Daoy (cell line): ENCODE measurements around the gene SKP1. TPM values are rescaled to one million over a fixed set of nuclear protein-coding genes. Genes with fewer than 3 reads are reported as not detected.
"Not testable (repeated sequence)": the region's sequence is repeated elsewhere in the genome, so short reads cannot be mapped to it uniquely, and the experiment has no call there.

Experiments used
- DNase-seq: peaks from one replicate; pipeline ENCODE4 v3.0.0-alpha.2; 2015; ENCODE audit warnings: low read depth
- total RNA-seq: library from RNA; depleted of rRNA; stranded (reverse); fragments of >200 nt; shearing (Covaris generic); gene quantifications from 2 replicates; pipeline ENCODE4 v1.2.3, GENCODE V29; 2014; rRNA removed

The SKP1 gene
- 343 and 386 TPM in 2 replicates for total RNA-seq

DNA sequence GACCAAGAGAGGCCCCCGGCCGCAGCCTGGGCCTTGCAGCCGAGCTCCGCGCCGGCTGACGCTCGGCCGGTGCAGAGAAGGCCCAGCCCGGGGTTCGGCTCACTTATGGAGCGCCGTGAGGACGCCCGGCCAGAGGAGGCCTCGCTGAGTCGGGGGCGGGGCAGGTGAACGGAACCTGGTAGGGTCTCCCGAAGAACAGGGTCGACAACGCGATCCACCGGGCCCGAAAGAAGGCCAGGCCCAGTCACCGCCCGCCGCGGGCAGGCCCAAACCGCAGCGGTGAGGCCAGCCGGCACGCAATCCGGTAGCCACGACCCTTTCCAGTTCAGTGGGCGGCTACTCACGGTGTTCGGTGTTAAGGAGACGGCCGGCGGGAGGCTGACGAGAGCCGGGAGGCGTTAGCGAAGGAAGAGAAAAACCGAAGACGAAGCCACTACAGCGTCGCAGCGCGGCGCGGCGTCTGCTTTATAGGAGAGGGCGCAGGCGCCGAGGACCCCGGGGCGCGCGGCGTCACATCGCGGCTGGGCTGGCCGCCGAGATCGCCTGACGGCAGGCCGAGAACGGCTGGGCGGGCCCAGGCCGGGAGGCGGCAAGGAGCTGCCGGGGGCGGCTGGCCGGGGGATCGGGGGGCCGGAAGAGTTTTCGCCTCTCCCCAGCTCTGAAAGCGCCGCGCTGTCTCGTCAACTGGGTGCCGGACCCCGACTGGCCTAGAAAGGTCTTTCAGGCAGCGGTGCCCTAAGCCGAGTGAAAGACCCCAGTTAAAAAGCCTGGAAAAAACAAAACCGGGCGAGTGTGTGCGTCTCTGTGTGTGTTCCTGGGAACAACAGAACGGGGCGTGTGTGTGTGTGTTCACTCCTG is at the start of gene SKP1:
SKP1 (minus strand) TSS at position 440 of the 858 bp plus-strand sequence. CDS start 2,928 bp downstream, outside the sequence.
- DNase-seq: peak; percentile 88

DNA sequence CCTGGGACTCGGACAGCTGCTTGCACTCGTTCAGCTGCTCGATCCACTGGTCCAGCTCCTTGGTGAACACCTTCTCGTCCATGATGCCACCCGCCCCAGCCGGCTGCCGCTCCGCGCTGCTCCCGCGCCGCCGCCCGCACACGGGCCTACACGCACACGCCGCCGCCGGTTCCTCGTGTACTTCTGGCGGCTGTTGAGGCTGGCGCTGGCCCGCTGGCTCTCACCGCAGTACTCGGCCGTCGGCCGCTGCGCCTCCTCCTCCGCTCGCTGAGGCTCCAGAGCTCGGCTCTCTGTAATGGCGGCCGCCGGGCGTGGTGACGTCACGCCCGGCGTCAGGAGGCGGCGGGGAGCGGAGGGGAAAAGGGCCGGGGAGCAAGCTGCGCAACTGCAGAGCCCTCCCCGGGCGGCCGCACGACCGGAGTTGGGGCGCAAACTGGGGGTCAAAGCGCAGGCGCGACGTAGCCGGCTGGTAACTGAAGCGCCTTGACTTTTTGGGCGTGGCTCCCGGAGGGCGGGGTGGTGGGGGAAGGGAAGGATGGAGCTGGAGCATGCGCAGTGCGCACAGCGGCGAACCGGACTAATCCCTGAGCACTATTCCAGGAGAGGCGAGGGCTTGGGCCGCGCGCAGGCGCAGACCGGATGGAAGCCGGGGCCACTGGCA is 49.2 kb upstream of the SKP1 start, which contains the start of gene PPP2CA:
PPP2CA (minus strand) TSS at position 294 of the 661 bp plus-strand sequence; CDS start at position 82, 212 bp downstream.
- DNase-seq: peak; percentile 99

DNA sequence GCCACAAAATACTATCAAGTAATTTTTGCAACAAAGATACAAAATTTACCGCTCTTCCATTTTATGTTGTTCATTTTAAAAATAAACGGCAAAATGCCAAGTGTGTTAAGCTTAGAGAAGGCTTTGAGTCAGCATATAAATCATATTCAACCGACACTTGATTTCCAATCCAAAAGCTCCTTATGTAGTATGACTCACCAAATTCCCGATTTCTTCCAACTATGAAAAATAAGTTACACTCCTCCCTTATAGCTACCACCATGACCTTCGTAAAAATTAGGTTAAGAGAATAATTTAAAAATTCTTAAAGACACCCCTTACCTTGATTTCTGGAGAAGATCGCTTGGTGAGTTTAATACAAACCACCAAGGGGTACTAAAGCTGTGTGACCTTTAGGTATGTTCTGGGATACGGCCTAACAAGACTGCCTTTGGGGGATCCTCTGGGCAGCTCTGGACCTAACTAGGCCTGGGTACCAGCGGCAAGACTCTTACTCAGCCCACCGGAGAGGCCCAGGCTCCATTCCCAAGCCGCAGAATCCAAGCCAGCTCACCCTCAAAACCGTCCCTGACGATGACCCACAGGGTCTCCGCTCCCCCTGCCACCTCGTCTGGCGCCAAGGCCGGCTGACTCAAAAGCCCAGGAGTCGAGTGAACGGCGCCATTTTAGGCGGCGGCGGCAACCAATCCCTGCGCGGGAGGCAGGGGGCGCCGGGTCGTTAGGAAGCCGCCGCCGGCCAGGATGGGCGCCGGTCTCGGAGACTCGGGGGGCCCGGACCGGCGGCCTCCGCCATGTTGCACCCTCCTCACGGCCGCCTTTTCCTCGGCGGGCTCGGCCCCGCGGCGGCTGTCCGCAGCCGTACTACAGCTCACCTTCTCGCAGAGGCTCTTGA is 48.4 kb upstream of the SKP1 start:
- DNase-seq: peak; percentile 87

DNA sequence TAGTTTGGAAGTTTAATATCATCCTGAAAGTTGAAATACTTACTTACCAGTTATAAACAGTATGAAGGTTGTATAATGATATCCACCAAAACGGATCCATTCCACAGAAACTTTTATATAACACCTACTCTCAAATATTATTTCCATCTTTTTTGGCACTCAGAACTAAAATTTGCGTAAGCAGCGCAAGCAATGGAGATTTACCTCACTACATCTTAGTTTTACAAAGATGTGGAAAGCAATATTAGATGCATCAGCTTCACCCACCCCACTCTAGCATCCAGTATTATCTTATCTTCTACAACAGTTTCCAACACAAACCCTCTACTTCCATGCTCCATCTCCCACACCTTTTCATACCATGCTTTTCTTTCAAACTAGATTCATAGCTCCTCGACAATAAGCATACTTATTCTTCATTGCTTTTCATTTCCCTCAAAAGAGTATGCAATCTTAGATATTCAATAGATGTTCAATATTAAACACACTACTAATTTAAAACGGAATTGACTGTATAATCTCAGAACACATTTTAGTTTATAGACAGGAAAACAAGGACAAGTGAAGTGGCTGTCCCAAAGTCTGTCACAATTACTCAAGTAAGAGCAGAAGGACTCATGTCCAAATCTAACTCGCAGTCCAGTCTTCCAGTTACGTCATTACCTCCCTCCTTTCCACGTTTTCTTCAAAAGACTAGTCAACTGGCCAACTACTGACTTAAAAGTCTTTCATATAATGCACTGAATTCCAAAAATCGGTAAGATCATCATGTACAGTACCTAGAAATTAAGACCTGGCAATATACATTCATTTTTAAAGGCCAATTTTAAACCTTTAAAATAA is 46.9 kb upstream of the SKP1 start:
- DNase-seq: no peak

DNA sequence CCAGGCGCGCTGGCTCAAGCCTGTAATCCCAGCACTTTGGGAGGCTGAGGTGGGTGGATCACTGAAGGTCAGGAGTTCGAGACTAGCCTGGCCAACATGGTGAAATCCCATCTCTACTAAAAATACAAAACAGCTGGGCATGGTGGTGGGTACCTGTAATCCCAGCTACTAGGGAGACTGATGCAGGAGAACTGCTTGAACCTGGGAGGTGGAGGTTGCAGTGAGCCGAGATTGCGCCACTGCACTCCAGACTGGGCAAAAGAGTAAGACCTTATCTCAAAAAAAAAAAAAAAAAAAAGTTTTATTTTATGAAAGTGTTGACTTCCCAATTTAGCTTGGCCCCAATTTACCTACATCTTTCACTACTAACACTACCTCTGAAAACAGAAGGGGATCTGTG is 44.9 kb upstream of the SKP1 start:
- DNase-seq: not testable (repeated sequence)

DNA sequence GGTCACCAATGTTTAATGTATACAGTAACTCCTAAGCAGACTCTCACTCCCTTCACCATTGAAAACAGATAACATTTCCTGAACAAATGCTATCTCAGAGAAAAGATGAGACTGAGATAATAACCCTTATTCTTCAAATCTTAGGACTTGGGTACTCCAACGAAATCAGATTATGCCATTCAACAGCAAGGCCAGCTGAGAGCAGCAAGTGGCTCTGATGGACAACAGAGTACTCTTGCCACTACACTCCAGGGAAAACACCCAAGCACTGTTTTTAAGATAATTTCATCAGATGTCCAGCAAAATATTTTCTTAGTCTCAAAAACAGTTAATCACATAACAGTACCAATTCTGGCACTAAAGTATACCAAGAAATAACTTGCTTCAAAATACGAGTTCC is 39.0 kb upstream of the SKP1 start:
- no peak for DNase-seq

DNA sequence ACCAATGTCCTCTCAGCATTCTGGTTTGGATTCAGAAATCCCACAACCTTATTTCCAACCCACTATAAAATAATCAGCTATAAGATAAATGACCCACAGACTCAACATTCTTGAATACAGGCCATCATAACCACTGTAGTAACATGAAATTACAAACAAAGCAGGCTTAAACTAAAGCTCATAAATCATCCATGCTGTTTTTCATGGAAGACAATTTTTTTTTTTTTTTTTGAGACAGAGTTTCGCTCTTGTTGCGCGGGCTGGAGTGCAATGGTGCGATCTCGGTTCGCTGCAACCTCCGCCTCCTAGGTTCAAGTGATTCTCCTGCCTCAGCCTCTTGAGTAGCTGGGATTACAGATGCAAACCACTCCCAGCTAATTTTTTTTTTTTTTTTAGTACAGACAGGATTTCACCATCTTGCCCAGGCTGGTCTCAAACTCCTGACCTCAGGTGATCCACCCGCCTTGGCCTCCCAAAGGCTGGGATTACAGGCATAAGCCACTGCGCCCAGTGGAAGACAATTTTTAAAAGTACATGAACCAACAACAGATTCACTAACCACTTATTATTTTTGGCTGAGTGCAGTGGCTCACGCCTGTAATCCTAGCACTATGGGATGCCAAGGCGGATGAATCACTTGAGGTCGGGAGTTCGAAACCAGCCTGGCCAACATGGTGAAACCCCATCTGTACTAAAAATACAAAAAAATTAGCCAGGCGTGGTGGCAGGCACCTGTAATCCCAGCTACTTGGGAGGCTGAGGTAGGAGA is 34.7 kb upstream of the SKP1 start:
- peak; percentile 49 for DNase-seq

DNA sequence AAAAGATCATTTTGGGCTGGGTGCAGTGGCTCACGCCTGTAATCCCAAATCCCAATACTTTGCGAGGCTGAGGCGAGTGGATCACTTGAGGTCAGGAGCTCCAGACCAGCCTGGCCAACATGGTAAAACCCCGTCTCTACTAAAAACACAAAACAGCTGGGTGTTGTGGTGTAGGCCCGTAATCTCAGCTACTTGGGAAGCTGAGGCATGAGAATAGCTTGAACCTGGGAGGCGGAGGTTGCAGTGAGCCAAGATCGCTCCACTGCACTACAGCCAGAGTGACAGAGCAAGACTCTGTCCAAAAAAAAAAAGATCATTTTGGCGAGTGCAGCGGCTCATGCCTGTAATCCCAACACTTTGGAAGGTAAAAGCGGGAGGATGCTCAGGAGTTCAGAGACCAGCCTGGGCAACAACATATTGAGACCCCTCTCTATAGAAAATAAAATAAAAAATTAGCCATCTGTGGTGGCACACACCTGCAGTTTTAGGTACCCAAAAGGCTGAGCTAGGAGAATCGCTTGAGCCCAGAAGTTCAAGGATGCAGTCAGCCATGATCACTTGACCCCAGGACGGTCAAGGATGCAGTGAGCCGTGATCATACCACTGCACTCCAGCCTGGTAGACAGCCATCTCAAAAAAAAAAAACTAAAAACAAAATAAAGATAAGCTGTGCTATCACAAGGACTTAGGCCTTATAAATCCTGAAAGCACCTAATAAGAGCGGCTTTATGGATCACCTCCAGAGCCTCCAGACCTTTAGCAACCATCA is 32.9 kb upstream of the SKP1 start:
- no peak for DNase-seq

DNA sequence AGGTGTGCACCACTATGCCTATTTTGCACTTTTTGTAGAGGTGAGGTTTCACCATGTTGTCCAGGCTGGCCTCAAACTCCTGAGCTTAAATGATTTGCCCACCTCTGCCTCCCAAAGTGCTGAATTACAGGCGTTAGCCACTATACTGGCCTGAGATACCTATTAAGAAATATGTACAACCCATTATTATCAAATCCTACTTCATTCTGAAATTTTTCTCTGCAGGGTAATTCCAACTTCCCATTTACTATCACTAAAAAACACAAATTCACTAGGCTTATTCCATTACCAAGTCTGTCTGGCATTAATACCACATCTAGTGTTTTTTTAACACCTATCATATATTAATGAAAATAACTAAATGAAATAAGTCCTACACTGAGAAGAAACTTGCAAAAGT is 30.9 kb upstream of the SKP1 start:
- no peak for DNase-seq

DNA sequence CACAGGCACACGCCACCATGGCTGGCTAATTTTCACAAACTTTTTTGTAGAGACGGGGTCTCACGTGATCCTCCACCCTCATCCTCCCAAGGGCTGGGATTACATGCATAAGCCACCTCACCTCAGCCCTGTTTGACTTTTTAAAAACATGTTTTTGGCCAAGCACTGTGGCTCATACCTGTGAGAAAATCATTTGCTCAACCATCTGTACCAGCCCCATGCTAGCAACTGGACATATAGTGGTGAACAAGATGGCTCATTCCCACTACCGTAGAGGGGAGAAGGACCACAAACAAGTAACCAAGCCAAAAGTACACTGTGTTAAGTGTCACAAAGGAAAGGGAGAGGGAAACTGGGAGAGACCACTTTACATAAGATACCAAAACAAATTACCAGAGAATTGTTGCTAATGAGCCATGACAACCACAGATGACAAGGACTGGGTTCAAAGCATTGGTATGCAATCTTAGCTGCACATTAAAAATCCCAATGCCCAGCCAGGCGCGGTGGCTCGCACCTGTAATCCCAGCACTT is 29.9 kb upstream of the SKP1 start:
- DNase-seq: no peak

DNA sequence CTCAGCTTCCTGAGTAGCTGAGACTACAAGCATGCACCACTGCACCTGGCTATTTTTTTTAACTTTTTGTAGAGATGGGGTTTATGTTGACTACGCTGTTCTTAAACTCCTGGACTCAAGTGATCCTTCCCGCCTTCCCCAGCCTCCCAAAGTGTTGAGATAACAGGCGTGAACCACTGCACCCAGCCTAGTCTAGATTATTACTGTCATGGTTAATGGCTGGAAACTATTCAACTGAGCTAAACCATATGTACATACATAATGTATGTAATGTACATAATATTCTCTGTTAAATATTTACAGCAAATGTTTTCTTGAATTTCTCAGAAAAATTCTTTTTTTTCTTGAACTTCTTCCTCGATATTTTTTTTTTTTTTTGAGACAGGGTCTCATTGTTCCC is 27.8 kb upstream of the SKP1 start:
- DNase-seq: no peak

DNA sequence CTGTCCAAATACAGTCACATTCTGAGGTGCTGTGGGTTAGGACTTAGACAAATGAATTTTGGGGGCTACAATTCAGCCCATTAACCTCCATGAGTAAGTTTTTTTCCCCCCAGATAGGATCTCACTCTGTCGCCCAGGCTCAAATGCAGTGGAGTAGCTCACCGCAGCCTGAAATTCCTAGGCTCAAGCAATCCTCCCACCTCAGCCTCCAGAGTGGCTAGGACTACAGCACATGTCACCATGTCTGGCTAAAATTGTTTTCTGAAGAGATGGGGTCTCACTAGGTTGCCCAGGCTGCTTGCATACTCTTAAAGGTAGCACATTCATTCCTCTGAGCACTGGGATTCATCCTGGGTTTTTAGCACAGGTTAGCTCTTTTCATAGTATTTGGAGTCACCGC is 26.9 kb upstream of the SKP1 start:
- DNase-seq: no peak

DNA sequence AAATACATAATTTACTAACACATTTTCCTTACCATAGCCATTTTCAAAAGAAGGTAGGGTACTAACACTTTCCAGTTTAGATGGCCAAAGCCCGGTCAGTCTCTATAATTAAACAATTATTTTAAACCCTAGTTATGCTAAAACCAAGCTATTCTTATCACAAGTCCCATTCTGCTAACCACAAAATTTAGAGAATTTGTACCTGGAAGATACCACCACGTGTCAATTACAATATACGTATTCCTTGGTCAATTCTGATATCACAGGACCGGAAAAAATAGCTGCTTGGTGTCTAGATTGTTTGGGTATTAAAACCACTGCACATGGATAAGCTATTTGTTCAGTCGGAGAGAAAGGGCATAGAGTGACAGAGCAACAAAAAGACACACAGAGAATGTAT is 18.9 kb upstream of the SKP1 start:
- no peak for DNase-seq

DNA sequence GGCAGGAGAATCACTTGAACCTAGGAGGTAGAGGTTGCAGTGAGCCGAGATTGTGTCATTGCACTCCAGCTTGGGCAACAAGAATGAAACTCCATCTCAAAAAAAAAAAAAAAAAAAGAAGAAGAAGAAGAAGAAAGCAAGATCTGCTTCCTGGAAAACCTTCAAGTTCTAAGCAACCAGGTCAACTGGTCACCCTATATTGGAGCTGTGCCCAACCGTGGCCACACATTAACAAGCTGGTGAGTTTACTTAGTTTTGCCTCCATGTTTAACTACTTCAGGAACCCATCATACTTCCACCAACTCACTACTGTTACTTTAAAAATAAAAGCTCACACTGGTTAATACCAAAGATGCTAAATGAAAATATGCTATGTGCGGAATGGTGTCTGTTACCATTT is 12.3 kb upstream of the SKP1 start:
- DNase-seq: no peak

DNA sequence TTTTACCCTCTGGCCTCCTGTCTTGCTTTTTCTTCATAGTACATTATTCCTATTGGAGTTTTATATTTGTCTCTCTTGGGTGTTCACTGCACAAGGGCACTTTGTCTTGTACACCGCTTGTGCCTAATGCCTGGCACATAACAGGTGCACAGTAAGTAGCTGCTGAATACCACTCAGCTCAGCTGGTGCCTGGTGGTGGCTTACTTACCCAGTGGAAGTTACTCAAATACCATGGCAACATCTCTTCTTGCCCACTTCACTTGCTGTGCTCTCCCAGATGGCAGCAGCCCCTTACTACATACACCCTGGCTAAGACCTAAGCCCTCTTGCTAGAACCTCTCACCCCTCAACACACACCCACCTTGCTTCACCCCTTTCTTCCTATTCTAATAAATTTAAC is 11.3 kb upstream of the SKP1 start:
- no peak for DNase-seq

DNA sequence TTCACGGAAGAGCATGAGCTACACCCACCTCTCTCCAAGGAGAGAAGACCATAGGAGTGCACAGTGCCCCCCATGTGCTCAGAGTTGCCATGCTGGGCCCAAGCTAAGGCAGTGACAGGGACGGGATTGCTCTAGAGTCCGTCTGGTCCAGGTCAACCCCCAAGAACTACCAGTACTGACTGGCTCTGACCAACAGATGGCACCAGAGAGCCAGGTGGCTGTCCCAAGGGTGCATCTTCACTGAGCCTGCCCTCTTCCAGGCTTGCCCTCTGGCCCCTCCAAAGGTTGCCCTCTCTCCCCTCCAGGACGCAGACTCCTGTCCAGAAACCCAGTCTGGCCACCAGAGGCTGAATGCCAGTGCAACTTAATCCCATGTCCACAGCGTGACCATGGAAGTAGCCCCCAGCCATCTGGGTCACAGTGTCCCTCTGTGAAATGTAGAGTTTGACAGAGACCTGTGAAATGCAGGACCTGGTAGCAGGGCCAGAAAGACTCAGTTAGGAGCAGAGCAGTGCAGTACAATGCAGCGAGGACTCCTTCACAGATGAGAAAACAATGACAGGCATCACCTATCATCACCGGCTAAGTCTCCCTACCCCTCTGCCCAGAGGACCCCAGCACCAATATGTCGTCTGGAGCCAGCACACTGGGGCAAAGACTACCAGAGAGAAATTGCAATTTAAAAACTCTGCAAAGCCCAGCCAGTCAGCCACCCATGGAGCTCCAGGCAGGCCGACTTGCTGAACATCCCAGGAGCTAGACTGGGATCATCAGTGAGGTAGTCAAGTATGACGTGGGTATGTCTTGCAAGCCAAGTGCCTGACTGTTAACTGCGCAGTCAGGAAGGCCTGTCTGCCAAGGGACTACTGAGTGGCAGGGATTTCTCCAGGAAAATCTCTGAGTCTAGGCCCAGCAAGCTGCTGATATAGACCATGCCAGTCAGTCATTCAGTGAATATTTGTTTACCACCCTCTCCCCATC is 7.7 kb upstream of the SKP1 start:
- DNase-seq: peak; percentile 71

DNA sequence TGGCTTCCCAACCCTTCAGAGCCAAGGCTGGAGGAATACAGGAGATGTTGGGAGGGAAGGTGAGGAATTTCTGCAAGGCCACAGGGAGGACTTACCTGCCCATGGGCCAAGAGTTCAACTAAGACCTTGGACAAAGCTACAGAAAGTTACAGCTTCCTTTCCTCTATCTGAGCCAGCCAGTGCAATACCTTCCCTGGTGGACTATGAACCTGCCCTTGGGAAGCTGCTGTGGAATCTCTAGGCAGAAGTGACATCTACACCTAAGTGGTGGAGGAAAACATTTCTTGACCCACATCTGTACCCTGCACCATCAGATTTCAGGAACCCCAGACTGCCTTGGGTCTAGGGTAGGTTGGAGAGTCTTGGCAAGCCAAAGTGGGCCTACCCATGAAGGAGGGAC is 6.7 kb upstream of the SKP1 start:
- no peak for DNase-seq

DNA sequence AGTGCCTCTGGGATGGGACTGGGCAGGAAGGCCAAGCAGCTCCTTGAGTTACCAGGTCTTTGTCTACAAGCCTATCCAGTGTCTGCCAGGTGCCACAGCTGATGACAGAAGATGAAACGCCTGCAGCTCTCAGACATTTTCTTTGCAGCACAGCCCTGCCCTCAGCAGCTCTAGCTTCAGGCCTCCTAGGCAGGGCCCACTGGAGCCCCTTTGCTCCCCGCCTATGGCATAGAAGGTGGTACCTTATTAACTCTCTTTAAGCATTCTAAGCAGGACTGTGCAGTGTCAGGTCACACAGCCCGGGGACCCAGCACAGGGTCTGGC is 1.3 kb upstream of the SKP1 start:
- DNase-seq: no peak
